SK-N-MC (cell line): ENCODE measurements around the gene ITPKB.

ENCODE experiments used
- DNase-seq: peaks from one replicate; pipeline ENCODE4 v3.0.0-alpha.2; 2011; ENCODE audit warnings: low read depth, low spot score
- H3K27ac ChIP-seq: fragments of 200-600 bp; sonication (generic); 2 replicates; pipeline ENCODE4 v1.5.1; 2016; ENCODE audit warnings: mixed run types
- H3K36me3 ChIP-seq: fragments of 200-600 bp; sonication (generic); 2 replicates; pipeline ENCODE4 v1.6.1; 2017; ENCODE audit warnings: antibody characterized with exemption, low read length, mixed read lengths; ENCODE audit not compliant: insufficient read depth
- H3K4me3 ChIP-seq: fragments of 200-600 bp; sonication (generic); 2 replicates; pipeline ENCODE4 v1.5.1; 2016
- H3K9ac ChIP-seq: fragments of 200-600 bp; sonication (generic); 2 replicates; pipeline ENCODE4 v1.8.0; 2017; ENCODE audit warnings: mixed run types, mixed read lengths; ENCODE audit not compliant: insufficient read length
- H3K9me3 ChIP-seq: fragments of 200-600 bp; sonication (generic); 2 replicates; pipeline ENCODE4 v1.6.1; 2017; ENCODE audit warnings: low read depth, mild to moderate bottlenecking, antibody characterized with exemption, low read length, moderate library complexity, mixed read lengths
- EZH2 ChIP-seq: fragments of 200-600 bp; sonication (generic); IDR thresholded peaks from one replicate; pipeline ENCODE4 v1.6.1; 2017; ENCODE audit warnings: antibody characterized with exemption
- FOXP2 ChIP-seq: optimal IDR thresholded peaks from 2 replicates; pipeline ENCODE3; 2011; ENCODE audit warnings: mild to moderate bottlenecking, moderate library complexity; ENCODE audit not compliant: insufficient read depth; ENCODE audit errors: extremely low read length, control extremely low read depth
- POLR2AphosphoS5 ChIP-seq: IDR thresholded peaks from 2 replicates; pipeline ENCODE4 v1.6.1; 2012; ENCODE audit warnings: mild to moderate bottlenecking, low read depth, low read length, borderline replicate concordance

ITPKB gene

DNA sequence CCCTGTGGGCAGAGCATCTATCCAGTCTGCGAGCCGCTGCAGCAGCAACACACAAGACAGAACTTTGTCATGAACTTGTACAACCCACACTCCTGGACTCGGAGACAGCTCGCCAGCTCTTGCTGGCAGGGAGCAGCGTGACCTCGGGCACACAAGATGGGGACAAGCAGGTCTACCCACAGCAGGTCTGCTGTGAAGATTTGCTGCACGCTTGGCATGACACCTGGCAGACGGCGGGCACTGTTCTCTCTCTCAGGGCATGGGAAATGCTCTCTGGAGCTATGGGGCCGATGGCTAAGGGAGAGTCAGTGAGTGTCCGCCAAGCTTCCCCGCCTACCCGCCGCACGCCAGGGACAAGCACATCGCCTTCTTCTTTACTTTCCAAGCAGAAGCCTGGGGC, 100.5 kb downstream of the ITPKB start:
- TF ChIP-seq FOXP2: no peak
- TF ChIP-seq EZH2: no peak
- TF ChIP-seq POLR2AphosphoS5: no peak
- Histone ChIP-seq H3K27ac (no peak overlapping the region), H3K4me3 (no peak overlapping the region), H3K36me3 (no peaks in the 10 kb centered on the region), H3K9ac (no peak overlapping the region), H3K9me3 (no peaks in the 10 kb centered on the region)
- DNase-seq: no peak

DNA sequence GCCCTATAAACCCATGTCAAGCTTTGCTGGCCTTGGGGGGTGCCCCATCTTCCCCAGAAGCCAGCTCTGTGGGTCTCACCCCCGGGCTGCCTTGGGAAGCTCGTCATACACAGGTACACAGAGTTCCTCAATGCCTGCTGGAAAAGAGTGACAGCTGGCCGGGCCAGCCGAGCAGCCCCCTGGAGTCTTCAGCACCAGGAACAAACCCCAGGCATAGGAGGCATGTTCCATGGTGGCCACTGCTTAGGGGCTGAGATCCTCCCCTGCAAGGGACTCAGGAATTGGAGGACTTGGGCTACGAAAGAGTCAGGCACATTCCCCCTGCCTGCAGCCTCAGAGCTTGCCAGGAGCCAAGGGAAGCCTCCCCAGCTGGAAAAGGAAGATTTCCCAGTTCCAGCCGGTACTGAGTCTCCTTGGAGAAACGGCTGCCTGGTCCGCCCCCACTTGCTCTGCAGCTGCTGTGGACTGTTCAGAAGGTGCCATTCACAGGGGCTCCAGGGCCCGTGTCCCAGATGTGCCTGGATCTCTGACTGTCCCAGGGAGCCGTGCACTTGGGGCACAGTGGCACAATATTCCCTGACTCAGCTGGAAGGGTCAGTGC, 101.0 kb downstream of the ITPKB start:
- Histone ChIP-seq H3K9ac (no peak overlapping the region), H3K9me3 (no peaks in the 10 kb centered on the region), H3K36me3 (no peaks in the 10 kb centered on the region), H3K27ac (no peak overlapping the region), H3K4me3 (no peak overlapping the region)
- TF ChIP-seq FOXP2 (no peak), POLR2AphosphoS5 (no peak), EZH2 (no peak)
- no peak for DNase-seq

DNA sequence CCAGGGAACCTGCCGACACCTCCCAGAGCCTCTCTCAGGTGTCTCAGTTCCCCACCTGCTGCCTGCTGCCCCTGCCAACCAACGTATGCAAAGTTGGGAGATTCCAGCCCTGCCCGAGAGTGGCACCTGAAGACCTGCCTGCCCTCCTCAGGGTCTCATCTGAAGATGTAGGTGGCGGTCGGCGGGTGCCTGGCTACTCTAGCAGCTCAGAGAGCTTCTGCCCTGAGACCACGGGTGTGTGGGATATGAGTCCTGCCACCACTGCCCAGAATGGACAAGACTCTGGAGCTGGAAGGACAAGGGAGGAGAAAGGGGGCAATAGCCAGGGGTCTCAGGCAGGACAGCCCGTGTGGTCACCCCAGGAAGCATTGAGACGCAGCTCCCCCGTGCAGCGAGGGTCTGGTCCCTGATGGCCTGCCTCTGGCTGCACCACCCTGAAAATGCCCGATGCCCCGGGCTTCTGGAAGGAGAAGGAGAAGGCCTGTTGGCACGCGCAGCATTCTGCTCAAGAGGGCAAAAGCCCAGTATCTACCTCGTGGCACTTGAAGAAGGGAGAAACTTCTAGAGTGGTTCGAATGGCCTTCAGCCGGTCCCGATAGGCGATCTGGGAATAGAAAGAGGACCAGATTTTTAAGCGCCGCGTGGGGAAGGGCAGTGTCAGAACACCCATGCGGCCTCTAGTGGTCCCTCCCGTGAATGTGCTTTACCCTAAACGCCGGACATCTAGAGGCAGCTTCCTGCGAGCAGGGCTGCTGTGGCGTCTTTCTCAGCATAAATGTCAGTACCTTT, 101.7 kb downstream of the ITPKB start:
- H3K27ac ChIP-seq: no peak overlapping the region
- no peaks in the 10 kb centered on the region for H3K9me3 ChIP-seq
- H3K36me3 ChIP-seq: no peaks in the 10 kb centered on the region
- no peak overlapping the region for H3K4me3 ChIP-seq
- TF ChIP-seq EZH2: no peak
- TF ChIP-seq FOXP2: no peak
- no peak for TF ChIP-seq POLR2AphosphoS5
- DNase-seq: no peak
- H3K9ac ChIP-seq: no peak overlapping the region

GRCh38 chr1:226636847-226637096, 102.3 kb downstream of the ITPKB start:
- DNase-seq: no peak
- TF ChIP-seq EZH2 (no peak), POLR2AphosphoS5 (no peak), FOXP2 (no peak)
- Histone ChIP-seq H3K9ac (no peak overlapping the region), H3K9me3 (no peaks in the 10 kb centered on the region), H3K36me3 (no peaks in the 10 kb centered on the region), H3K27ac (no peak overlapping the region), H3K4me3 (no peak overlapping the region)

DNA sequence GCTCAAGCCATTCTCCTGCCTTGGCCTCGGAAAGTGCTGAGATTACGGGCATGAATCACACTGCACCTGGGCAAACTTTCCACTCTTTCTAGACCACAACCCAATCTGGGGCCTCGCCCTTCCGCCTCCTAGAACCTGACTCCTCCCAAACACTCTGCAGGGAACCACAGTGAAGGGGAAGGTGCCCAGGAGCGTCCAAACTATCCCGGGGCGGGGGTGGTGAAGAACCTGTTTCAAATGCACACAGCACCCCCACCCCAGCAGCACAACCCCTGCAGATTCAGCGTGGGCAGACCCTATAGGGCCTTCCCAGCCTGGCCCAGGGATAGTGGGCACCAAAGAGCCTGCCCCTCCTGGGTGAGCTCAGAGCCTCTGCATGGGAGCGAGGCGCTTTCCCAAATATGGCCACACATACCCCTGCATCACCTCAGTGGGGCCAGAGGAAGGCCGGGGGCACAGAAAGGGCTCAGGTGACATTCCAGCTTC, 103.6 kb downstream of the ITPKB start:
- no peaks in the 10 kb centered on the region for H3K9me3 ChIP-seq
- H3K4me3 ChIP-seq: no peak overlapping the region
- TF ChIP-seq POLR2AphosphoS5: no peak
- no peak for TF ChIP-seq FOXP2
- H3K9ac ChIP-seq: no peak overlapping the region
- H3K36me3 ChIP-seq: no peaks in the 10 kb centered on the region
- DNase-seq: no peak
- no peak overlapping the region for H3K27ac ChIP-seq

GRCh38 chr1:226634611-226635246, 104.4 kb downstream of the ITPKB start:
- TF ChIP-seq POLR2AphosphoS5: no peak
- no peak for TF ChIP-seq EZH2
- TF ChIP-seq FOXP2: no peak
- DNase-seq: no peak
- no peak overlapping the region for H3K27ac ChIP-seq
- no peak overlapping the region for H3K9ac ChIP-seq
- no peak overlapping the region for H3K4me3 ChIP-seq
- H3K9me3 ChIP-seq: no peaks in the 10 kb centered on the region
- no peaks in the 10 kb centered on the region for H3K36me3 ChIP-seq

- H3K27ac ChIP-seq: no peak overlapping the region
- no peak for DNase-seq
- no peak overlapping the region for H3K9ac ChIP-seq
Observed at GRCh38 chr1:226634166-226634588, 104.9 kb downstream of the ITPKB start.

GRCh38 chr1:226633541-226634165, 105.4 kb downstream of the ITPKB start:
- Histone ChIP-seq H3K27ac (no peak overlapping the region), H3K4me3 (no peak overlapping the region), H3K9ac (no peak overlapping the region), H3K36me3 (no peaks in the 10 kb centered on the region), H3K9me3 (no peaks in the 10 kb centered on the region)
- no peak for DNase-seq
- TF ChIP-seq EZH2 (no peak), FOXP2 (no peak), POLR2AphosphoS5 (no peak)

More at GRCh38 chr1:226634166-226634588, 104.9 kb downstream of the ITPKB start:
- Histone ChIP-seq H3K9me3 (no peaks in the 10 kb centered on the region), H3K36me3 (no peaks in the 10 kb centered on the region), H3K4me3 (no peak overlapping the region)
- TF ChIP-seq POLR2AphosphoS5 (no peak), EZH2 (no peak), FOXP2 (no peak)
